GM18907 (cell line): ENCODE data around the gene PEX5L.
A peak's percentile ranks its signal among the peaks of the same experiment; 100 is the strongest.

Source experiments
- ATAC-seq: cut with Tn5 transposase; IDR thresholded peaks from one replicate; pipeline ENCODE4 v1.9.1; 2021; ENCODE audit warnings: mild to moderate bottlenecking, moderate library complexity; ENCODE audit not compliant: unreplicated experiment

The PEX5L gene

GRCh38 chr3:179852142-179852905, 184.4 kb downstream of the PEX5L start:
- ATAC-seq, result peak; percentile 86

DNA sequence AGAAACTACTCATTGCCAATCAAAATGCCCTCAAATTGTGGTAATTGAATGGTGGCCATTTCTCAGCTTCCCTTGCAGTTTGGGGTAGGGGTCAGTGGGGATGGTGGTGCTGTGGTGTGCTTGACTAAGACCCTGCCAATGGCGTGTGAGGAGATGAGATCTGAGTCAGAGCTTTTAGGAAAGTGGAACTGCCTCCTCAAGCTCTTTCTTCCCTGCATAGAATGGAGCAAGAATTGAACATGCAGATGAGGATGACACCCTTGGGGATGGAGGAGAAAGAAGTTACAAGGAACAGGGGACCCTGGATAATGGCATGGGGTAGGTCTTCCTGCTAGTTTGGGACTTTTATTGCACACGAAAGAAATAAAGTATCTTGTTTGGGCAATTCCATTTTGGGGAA, 188.0 kb downstream of the PEX5L start:
- no peak for ATAC-seq

DNA sequence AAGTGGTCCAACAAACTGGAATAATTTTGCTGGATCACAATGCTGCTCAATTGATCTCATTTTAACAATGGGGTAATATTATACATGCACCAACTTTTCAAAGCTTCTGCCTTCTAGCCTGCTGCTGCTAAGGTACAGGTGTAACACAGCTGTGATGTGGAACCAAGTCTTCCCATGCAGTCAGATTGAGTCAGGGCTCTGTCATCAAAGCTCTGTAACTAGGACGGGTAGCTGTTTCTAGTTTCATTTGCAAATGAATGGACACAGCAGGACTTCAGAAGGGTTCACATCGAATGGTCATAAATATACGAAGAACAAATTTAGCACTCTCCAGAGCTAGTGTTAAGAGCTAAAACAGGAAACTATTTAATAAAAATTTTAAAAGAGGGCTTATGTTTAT, 194.7 kb downstream of the PEX5L start:
- no peak for ATAC-seq

DNA sequence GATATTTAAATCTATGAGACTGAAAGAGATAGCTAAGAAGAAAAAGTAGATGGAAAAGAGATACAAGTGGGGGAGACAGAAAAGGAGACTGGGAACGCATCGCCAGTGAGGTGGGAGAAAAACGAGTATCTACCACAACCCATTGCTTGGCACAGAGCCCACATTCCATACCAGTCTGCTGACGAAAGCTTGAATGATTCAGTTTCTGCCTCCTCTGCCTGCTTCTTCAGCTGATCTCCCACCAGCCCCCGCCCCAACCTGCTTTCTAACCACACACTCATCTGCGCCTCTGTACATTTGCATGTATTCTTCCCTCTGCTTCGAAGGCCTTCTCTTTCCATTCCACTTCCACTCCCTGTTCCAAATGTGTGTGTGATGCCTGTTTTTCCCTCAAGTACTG, 195.8 kb downstream of the PEX5L start:
- ATAC-seq, result no peak

- no peak for ATAC-seq
These were observed 199.4 kb downstream of the PEX5L start for GRCh38 chr3:179837374-179837773.

- ATAC-seq, result no peak
These were observed 203.4 kb downstream of the PEX5L start for GRCh38 chr3:179833294-179833693.

- no peak for ATAC-seq
These were observed 204.3 kb downstream of the PEX5L start for GRCh38 chr3:179832333-179832854.

DNA sequence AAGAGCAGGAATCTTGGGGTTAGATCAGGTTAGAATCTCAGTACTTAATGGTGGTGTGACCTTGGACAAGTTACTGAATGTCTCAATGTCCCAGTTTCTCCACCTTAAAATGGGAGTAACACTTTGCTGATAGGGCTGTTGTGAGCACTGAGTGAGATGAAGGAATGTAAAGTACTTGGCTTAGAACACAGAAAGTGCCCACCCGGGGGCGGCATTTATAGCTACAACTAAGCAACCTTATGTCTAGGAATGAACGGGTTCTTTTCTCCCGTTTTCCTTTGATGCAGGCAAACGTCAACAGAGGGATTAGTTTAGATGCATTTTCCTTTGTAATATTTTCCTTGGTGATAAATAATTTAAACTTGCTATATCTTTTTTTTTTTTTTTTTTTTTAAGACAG, 207.3 kb downstream of the PEX5L start:
- ATAC-seq, result no peak

- no peak for ATAC-seq
These were observed 208.0 kb downstream of the PEX5L start for GRCh38 chr3:179828738-179829137.

DNA sequence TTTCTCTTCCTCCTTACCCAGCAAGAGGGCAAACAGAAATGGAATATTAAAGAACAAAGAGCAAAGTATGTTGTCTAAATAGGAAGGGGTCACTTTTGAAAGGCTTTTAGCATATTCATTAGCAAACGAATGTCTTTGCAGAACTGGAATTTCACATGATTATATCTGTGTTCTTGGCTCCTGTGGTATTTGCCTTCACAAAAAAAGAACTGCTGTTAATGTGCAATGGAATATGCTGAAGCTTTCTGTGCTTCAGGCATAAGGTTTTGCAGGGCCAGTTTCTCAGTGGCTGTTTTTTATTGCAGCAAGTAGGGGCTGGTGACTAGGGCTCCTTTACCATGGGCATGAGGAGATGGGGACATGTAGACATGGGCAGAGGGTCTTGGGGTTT, 210.5 kb downstream of the PEX5L start:
- no peak for ATAC-seq

- ATAC-seq, result no peak
These were observed 211.1 kb downstream of the PEX5L start for GRCh38 chr3:179825527-179826246.

GRCh38 chr3:179822296-179822695, 214.4 kb downstream of the PEX5L start:
- ATAC-seq, result no peak

DNA sequence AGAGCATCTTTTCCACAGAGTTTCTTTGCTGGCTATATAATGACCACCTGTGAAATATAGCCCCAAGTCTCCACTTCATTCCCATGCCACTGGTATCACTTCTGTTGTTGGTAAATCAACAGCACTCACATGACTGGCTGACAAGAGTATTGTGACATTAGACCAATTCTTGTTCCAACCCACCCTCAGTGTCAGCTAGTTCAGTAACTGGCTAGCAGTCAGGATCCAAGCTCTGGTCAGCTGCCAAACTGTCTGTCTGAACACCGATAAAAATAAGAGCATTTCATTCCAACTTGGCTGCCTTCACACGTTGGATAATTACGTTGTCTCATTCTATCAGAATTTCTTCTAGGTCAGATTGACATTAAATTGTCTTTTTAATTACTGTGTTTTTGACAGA, 217.4 kb downstream of the PEX5L start:
- no peak for ATAC-seq

DNA sequence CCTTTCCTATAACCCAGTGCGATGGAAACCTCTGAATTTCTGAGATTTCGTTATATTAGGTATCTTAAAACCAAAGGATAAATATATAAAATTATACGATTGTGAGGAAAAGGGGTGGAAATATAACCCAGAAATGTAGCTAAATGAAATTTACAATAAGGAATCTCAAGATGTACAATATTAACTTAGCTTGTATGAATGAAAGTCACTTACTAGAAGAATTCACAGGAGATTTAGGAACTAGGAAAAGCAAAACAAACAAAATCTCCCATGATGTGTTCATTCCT, 224.7 kb downstream of the PEX5L start:
- ATAC-seq, result no peak

- peak; percentile 90 for ATAC-seq
These were observed 225.2 kb downstream of the PEX5L start for GRCh38 chr3:179811321-179812095.

GRCh38 chr3:179809639-179810038, 227.1 kb downstream of the PEX5L start:
- no peak for ATAC-seq

GRCh38 chr3:179807588-179807987, 229.1 kb downstream of the PEX5L start:
- ATAC-seq, result no peak

DNA sequence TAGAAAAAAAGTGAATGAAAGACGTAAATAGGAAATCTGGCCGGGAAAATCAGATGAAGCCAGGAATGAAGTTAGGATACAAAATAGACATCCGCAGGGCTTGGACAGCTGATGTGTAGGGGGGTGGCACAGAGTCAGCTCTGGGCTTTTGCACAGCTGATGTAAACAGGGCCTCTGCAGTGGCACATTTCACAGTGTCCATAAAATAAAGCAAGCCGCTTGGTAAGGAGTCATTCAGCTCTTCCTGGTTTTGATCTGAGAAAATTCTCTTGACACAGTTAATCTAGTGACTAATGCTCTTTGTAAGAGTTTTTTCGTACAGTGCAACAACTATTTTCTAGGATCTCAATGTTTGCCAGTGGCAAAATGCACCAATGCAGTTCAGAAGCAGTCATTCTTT, 230.6 kb downstream of the PEX5L start:
- ATAC-seq, result no peak

- no peak for ATAC-seq
These were observed 234.9 kb downstream of the PEX5L start for GRCh38 chr3:179801856-179802255.

DNA sequence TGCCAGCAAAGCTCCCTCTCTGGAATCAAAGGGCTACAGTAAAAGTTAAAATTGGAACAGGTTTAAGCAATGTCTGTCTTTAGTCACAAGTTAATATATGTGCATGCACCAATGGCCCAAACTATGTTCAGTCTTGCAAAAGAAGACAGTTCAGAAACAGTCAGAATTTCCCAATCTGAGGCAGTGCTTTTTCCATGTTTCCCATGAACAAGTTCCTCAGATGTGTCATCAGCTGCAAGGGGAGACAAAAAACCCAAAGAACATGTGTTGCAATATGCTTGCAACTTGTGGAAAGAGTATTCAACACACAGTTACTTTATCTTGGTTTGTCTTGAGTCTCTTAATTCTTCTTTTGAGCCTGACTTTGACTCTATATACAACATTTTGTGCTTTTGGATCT, 235.5 kb downstream of the PEX5L start:
- no peak for ATAC-seq

GRCh38 chr3:179797192-179797591, 239.5 kb downstream of the PEX5L start:
- no peak for ATAC-seq

DNA sequence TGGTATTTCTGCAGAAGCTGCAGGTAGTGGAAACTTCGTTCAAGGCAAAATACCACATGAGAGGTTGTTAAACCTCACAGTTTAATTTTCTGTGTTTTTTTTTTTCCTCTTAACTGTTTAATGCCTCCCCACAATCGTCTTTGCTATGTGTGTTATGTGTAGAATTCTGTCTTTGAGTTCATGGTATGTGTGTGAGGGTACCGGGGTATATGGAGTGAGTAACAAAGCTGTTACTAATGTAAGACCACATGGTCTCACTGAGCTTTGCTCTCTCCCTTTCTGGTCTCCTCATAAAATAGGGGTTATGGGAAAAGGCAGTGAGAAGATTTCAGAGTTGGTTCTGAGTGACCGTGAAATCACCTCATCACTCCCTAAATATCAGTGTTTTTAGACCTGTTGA, 240.3 kb downstream of the PEX5L start:
- no peak for ATAC-seq
